ENCODE data around the gene RESP18. TPM values are rescaled to one million over a fixed set of nuclear protein-coding genes. Genes with fewer than 3 reads are reported as not detected.
A peak's percentile ranks its signal among the peaks of the same experiment; 100 is the strongest.

Gene RESP18
- total RNA-seq, 2 donors from 2014 or later, result not detected

DNA sequence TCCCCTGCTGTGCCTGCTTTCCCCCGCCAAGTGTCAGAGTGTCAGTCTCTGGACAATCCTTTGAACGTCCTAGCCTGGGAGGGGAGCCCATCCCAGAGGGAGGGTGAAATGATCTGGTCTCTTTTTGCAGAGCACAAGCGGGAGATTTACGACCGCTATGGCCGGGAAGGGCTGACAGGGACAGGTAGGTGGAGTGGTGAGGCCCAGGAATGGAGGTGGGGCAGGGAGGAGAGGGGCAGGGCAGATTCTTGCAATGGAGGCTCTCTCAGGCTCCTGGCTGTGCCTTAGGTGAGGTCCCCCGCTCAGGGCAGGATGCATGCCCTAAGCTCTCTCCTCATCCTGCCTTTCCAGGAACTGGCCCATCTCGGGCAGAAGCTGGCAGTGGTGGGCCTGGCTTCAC is 51.0 kb downstream of the RESP18 start:
- Histone ChIP-seq H3K9me3 (no peaks in the 10 kb centered on the region), H3K36me3 (peaks cover 0 to 16% of the 10 kb centered on the region in 2 donors), H3K27me3 (replicated peaks; ENCODE audit: insufficient read depth) (no peaks in the 10 kb centered on the region), H3K27ac (peak overlapping the region; percentile 16 to 94), H3K4me1 (replicated peaks) (peaks cover 22% of the 10 kb centered on the region), H3K4me3 (no peak overlapping the region)
- WGBS, result 71% methylated on average over 8 of the region's 8 CpGs
- intact Hi-C loops (cut with DNase I), result no loop called here
- TF ChIP-seq POLR2A (IDR thresholded peaks at IDR 0.05) (no peak), POLR2AphosphoS5 (IDR thresholded peaks at IDR 0.05) (no peak)
- TF ChIP-seq, protein P1, sequence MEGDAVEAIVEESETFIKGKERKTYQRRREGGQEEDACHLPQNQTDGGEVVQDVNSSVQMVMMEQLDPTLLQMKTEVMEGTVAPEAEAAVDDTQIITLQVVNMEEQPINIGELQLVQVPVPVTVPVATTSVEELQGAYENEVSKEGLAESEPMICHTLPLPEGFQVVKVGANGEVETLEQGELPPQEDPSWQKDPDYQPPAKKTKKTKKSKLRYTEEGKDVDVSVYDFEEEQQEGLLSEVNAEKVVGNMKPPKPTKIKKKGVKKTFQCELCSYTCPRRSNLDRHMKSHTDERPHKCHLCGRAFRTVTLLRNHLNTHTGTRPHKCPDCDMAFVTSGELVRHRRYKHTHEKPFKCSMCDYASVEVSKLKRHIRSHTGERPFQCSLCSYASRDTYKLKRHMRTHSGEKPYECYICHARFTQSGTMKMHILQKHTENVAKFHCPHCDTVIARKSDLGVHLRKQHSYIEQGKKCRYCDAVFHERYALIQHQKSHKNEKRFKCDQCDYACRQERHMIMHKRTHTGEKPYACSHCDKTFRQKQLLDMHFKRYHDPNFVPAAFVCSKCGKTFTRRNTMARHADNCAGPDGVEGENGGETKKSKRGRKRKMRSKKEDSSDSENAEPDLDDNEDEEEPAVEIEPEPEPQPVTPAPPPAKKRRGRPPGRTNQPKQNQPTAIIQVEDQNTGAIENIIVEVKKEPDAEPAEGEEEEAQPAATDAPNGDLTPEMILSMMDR (IDR thresholded peaks at IDR 0.05), result no peak
- DNase-seq (ENCODE audit: low spot score), result no peak

GRCh38 chr2:219280651-219281050 is 51.9 kb downstream of the RESP18 start:
- intact Hi-C loops (cut with DNase I), result no loop called here
- 87% methylated on average over 4 of the region's 4 CpGs for WGBS
- TF ChIP-seq, protein P1 (IDR thresholded peaks at IDR 0.05), result no peak
- TF ChIP-seq POLR2AphosphoS5 (IDR thresholded peaks at IDR 0.05), result no peak
- TF ChIP-seq POLR2A (IDR thresholded peaks at IDR 0.05), result no peak
- H3K27ac ChIP-seq, result peak overlapping the region; percentile 94 to 98
- DNase-seq (ENCODE audit: low spot score), result no peak
- no peaks in the 10 kb centered on the region for H3K27me3 ChIP-seq (replicated peaks; ENCODE audit: insufficient read depth)
- no peaks in the 10 kb centered on the region for H3K9me3 ChIP-seq
- H3K36me3 ChIP-seq, result peaks cover 0 to 16% of the 10 kb centered on the region in 2 donors
- no peak overlapping the region for H3K4me3 ChIP-seq
- H3K4me1 ChIP-seq (replicated peaks), result peaks cover 20% of the 10 kb centered on the region

DNA sequence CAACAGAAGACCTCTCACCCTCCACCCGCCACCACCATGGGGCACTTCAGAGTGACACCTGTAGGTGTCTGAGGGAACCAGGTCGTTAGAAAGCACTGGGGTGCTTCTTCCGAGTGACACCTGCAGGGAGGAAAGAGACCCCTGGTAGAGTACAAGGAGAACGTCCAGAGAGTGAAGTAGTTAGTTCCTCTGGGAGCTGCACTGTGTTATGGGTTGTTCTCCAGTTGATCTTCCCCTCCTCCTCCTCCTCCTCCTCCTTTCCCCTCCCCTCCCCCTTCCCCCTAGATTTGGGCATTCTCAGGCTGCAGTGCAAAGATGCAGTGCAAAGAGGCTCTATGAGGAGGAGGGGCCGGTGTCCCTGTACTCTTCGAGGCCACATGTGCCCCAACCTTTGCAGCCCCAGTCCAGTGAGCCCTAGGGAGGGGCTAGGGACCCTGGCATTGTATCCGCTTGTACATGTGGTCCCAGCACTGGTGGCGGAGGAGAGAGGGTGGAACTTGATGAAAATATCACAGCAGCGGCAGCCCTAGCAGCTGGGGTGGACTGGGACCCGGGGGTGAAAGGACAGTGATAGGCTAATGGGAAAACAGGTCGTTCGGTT is 52.5 kb downstream of the RESP18 start:
- DNase-seq (ENCODE audit: low spot score), result no peak
- H3K4me3 ChIP-seq, result peak overlapping the region; percentile 64 to 77
- intact Hi-C loops (cut with DNase I), result loop anchor here (2.0 kb wide), 1 partner anchor 15 kb away; no protein-coding TSS in a partner anchor
- no peaks in the 10 kb centered on the region for H3K27me3 ChIP-seq (replicated peaks; ENCODE audit: insufficient read depth)
- no peaks in the 10 kb centered on the region for H3K9me3 ChIP-seq
- peaks cover 13% of the 10 kb centered on the region for H3K4me1 ChIP-seq (replicated peaks)
- no peak for TF ChIP-seq POLR2AphosphoS5 (IDR thresholded peaks at IDR 0.05)
- no peak for TF ChIP-seq POLR2A (IDR thresholded peaks at IDR 0.05)
- TF ChIP-seq, protein P1 (IDR thresholded peaks at IDR 0.05), result no peak
- 43% methylated on average over 12 of the region's 12 CpGs for WGBS
- H3K27ac ChIP-seq, result peak overlapping the region; percentile 94 to 98
- H3K36me3 ChIP-seq, result peaks cover 0 to 16% of the 10 kb centered on the region in 2 donors

DNA sequence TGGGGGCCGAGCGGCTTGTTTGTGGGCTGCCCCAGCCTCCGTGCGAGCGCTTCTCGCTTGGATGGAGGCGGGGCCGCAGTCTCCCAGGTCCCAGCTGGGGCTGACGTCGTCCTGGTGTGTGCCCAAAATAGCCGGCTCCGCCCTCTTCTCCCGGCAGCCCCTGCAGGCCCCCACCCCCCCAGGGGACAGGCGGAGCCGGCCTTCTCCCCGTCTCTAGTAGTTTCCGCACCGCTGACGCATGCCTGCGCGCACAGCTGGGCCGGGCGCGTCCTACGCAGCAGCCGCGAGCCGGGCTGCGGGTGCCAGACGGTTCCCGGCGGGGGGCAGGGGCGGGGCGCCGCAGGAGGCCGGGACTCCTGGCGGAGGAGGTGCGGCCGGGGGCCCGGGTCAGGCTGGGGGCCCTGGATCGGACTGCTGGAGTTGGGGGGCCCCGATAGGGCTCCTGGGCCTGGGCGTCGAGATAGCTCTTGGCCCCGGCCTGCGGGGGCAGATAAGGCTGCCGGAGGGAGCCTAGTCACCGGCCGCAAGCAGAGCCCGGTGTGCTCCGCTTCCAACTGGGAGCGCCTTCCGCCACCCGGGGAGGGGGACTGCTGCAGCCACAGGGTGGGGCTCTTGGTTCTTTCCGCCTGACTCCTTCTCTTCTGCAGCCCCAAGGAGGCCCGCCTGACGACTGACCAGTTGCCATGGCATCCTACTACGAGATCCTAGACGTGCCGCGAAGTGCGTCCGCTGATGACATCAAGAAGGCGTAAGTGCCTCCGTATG is 53.2 kb downstream of the RESP18 start, which contains the start of gene DNAJB2:
Gene DNAJB2, plus strand, starts transcription at position 216 of the 765 bp plus-strand sequence. Its CDS starts 468 bp downstream, at position 684.
- 1% methylated on average over 51 of the region's 65 CpGs for WGBS
- Histone ChIP-seq H3K27ac (peak within 1 kb of the TSS; percentile 94 to 98), H3K27me3 (replicated peaks; ENCODE audit: insufficient read depth) (no peaks in the 10 kb centered on the region), H3K36me3 (peaks cover 0 to 9% of the 10 kb centered on the region in 2 donors), H3K4me1 (replicated peaks) (peaks cover 13% of the 10 kb centered on the region), H3K9me3 (no peaks in the 10 kb centered on the region), H3K4me3 (peak within 1 kb of the TSS; percentile 64 to 77)
- intact Hi-C loops (cut with DNase I), result loop anchor here (2.0 kb wide), 1 partner anchor 15 kb away; no protein-coding TSS in a partner anchor
- DNase-seq (ENCODE audit: low spot score), result peak; percentile 99
- TF ChIP-seq, protein P1 (IDR thresholded peaks at IDR 0.05), result no peak
- peak; percentile 98 for TF ChIP-seq POLR2AphosphoS5 (IDR thresholded peaks at IDR 0.05)
- peak; percentile 95 for TF ChIP-seq POLR2A (IDR thresholded peaks at IDR 0.05)
